Adipocyte (in vitro differentiated cells): ENCODE measurements around the gene SNRNP25.
A peak's percentile ranks its signal among the peaks of the same experiment; 100 is the strongest.
"Not testable (repeated sequence)": the region's sequence is repeated elsewhere in the genome, so short reads cannot be mapped to it uniquely, and the experiment has no call there.

ENCODE experiments used
- DNase-seq: peaks from one replicate; pipeline ENCODE4 v3.0.0-alpha.2; 2015; ENCODE audit warnings: low read depth
- H3K27me3 ChIP-seq: replicated peaks from 2 replicates; pipeline ENCODE4 v1.7.0; 2013; ENCODE audit warnings: mild to moderate bottlenecking, low read length, moderate library complexity; ENCODE audit not compliant: control insufficient read depth, insufficient read depth
- H3K36me3 ChIP-seq: 2 replicates; pipeline ENCODE4 v1.7.0; 2013; ENCODE audit warnings: low read length, mild to moderate bottlenecking, moderate library complexity; ENCODE audit not compliant: control insufficient read depth, insufficient read depth, severe bottlenecking
- H3K4me1 ChIP-seq: 2 replicates; pipeline ENCODE4 v1.7.0; 2013; ENCODE audit warnings: mild to moderate bottlenecking, low read length, moderate library complexity; ENCODE audit not compliant: control insufficient read depth, insufficient read depth
- H3K4me3 ChIP-seq: 2 replicates; pipeline ENCODE4 v1.7.0; 2013; ENCODE audit warnings: mild to moderate bottlenecking, low read length, moderate library complexity
- H3K9ac ChIP-seq: 2 replicates; pipeline ENCODE4 v1.7.0; 2013; ENCODE audit warnings: mild to moderate bottlenecking, low read length, moderate library complexity
- H3K9me3 ChIP-seq: 2 replicates; pipeline ENCODE4 v1.7.0; 2013; ENCODE audit warnings: mild to moderate bottlenecking, low read length, moderate library complexity; ENCODE audit not compliant: control insufficient read depth

SNRNP25 gene

DNA sequence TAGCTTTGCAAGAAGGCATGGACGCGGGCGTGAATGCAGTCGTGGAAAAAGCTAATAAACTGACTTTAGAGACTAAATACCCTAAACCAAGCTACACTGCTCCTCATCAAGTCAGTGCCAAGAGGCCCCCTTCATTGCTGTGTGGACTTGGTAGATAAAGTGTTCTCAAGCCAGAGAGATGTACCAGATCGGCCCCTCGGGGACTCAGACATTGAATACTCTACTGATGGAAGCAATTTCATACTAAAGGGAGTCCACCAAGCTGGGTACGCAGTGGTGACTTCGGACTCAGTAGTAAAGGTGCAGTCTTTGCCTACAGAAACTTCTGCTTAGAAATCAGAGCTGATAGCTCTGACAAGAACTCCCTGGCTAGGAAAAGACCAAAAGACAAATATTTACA is 9.0 kb upstream of the SNRNP25 start:
- H3K27me3 ChIP-seq, result no peaks in the 10 kb centered on the region
- peaks cover 32% of the 10 kb centered on the region for H3K36me3 ChIP-seq
- H3K9ac ChIP-seq, result no peak overlapping the region
- H3K4me1 ChIP-seq, result peaks cover 4% of the 10 kb centered on the region
- H3K9me3 ChIP-seq, result no peaks in the 10 kb centered on the region
- no peak overlapping the region for H3K4me3 ChIP-seq
- DNase-seq, result no peak

DNA sequence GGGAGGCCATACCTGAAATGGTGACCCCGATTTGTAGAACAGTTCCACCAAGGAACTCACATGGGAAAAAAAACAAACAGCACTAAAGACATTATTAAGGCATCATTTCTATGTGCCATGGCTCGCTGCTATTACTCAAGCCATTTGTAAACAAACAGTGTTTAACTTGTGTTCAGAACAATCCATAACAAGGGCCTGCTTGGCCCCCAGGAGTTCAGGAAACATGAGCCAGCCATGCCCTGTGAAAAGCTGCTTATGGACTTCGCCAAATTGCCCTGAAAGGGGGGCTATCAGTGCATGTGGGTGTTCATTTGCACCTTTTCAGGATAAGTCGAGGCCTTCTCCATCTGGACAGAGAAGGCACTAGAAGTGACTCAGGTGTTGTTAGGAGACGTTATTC is 8.2 kb upstream of the SNRNP25 start:
- H3K27me3 ChIP-seq, result no peaks in the 10 kb centered on the region

DNA sequence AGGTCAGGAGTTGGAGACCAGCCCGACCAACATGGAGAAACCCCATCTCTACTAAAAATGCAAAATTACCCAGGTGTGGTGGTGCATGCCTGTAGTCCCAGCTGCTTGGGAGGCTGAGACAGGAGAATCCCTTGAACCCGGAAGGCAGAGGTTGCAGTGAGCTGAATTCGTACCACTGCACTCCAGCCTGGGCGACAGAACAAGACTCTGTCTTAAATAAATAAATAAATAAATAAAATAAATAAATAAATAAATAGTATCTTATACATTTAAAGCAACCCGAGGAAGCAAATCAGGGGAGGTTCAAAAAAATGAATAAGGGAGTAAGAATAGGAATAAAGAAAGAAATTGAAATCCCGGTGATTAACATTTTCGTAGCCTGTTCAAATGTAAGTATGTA is 7.1 kb upstream of the SNRNP25 start:
- not testable (repeated sequence) for DNase-seq, H3K27me3 ChIP-seq, H3K9me3 ChIP-seq, H3K4me1 ChIP-seq, H3K9ac ChIP-seq, H3K4me3 ChIP-seq
- peaks cover 32% of the 10 kb centered on the region for H3K36me3 ChIP-seq

More for the DNA sequence above, 8.2 kb upstream of the SNRNP25 start:
- H3K4me1 ChIP-seq, result peaks cover 4% of the 10 kb centered on the region
- H3K9me3 ChIP-seq, result no peaks in the 10 kb centered on the region
- peaks cover 32% of the 10 kb centered on the region for H3K36me3 ChIP-seq
- no peak for DNase-seq
- no peak overlapping the region for H3K9ac ChIP-seq
- no peak overlapping the region for H3K4me3 ChIP-seq

GRCh38 chr16:47234-47633 is 6.4 kb upstream of the SNRNP25 start:
- no peaks in the 10 kb centered on the region for H3K9me3 ChIP-seq
- no peak for DNase-seq
- H3K27me3 ChIP-seq, result no peaks in the 10 kb centered on the region
- H3K4me3 ChIP-seq, result no peak overlapping the region
- no peak overlapping the region for H3K9ac ChIP-seq
- H3K36me3 ChIP-seq, result peaks cover 32% of the 10 kb centered on the region
- peaks cover under 1% of the 10 kb centered on the region for H3K4me1 ChIP-seq

DNA sequence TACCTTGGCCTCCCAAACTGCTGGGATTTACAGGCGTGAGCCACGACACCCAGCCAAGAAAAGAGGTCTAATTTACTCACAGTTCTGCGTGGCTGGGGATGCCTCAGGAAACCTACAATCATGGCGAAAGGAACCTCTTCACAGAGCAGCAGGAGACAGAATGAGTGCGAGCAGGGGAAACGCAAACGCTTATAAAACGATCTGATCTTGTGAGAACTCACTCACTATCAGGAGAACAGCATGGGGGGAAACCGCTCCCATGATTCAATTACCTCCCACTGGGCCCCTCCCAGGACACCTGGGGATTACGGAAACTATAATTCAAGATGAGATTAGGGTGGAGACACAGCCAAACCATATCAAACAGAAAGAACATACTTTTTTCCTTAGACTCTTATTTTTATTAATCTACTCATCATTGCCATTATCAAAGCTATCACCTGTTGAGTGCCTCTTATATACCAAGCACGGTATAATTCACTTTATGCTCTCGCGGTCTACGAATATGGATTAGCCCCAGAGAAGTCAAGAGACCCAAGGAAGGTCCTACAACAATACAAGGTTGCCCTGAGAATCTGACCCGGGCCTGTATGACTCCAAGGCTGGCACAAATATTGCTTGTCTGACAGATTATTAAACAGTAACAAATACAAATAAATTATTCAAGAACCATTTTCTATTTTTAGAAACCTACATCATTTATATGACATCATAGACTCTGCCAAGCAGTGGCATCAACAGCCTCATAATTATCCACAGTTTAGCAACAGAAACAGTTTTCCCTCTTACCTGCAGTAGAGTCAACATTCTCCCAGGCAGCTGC is 2.6 kb upstream of the SNRNP25 start:
- peaks cover 5% of the 10 kb centered on the region for H3K4me1 ChIP-seq
- no peak overlapping the region for H3K4me3 ChIP-seq
- no peaks in the 10 kb centered on the region for H3K9me3 ChIP-seq
- H3K36me3 ChIP-seq, result peaks cover 20% of the 10 kb centered on the region
- DNase-seq, result no peak
- H3K9ac ChIP-seq, result no peak overlapping the region
- H3K27me3 ChIP-seq, result no peaks in the 10 kb centered on the region

DNA sequence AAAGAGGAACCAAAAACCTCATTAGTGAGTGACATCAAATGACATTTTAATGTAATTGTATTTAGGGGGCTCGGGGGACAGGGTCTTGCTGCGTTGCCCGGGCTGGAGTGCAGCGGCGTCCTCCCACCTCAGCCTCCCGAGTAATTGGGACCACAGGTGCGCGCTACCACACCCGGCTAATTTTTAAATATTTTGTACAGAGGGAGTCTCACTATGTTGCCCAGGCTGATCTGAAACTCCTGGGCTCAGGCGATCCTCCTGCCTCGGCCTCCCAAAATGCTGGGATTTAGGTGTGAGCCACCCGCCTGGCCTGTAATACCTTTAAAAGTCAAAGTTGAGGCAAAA is 581 bp downstream of the SNRNP25 start:
- Histone ChIP-seq H3K36me3 (peaks cover 38% of the 10 kb centered on the region), H3K4me3 (peak overlapping the region; percentile 90), H3K4me1 (peaks cover 10% of the 10 kb centered on the region), H3K9ac (peak overlapping the region; percentile 88), H3K27me3 (no peaks in the 10 kb centered on the region), H3K9me3 (no peaks in the 10 kb centered on the region)
- no peak for DNase-seq

- peaks cover 10% of the 10 kb centered on the region for H3K4me1 ChIP-seq
- H3K9ac ChIP-seq, result no peak overlapping the region
- DNase-seq, result no peak
- H3K27me3 ChIP-seq, result no peaks in the 10 kb centered on the region
- peaks cover 52% of the 10 kb centered on the region for H3K36me3 ChIP-seq
- H3K9me3 ChIP-seq, result no peaks in the 10 kb centered on the region
- no peak overlapping the region for H3K4me3 ChIP-seq
Measured at GRCh38 chr16:55571-56136, 2.0 kb downstream of the SNRNP25 start.

DNA sequence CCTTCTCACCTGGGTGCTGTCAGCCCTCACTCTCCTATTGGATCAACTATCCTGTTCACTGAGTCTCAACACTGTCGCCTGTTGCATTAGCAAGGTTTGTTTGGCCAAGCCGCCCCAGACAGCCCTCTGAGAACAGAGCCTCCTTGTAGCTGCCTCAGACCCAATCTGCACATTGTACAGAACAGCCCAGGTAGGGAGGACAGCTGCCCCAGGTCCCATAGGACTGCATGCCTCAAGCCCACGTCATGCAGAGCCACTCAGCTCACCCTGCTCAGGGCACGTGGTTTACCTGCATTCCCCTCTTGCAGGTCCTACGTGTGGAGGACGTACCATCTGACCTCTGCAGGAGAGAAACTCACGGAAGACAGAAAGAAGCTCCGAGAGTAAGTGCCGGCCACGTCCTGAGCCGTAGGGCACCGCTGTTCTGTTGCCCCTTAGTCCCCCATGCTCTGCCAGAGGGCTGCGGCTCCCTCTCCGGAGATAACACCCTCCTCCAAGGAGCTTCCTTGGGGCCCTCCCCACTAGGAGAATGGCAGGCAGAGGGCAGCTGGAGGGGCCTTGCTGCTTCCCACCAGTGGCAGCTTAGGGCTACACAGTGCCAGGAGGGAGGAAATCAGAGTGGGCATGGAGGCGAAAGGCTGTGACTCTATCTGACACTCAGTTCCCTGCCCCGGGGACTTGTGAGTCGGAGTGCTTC is 2.8 kb downstream of the SNRNP25 start:
- peaks cover 56% of the 10 kb centered on the region for H3K36me3 ChIP-seq
- H3K4me3 ChIP-seq, result no peak overlapping the region
- DNase-seq, result no peak
- H3K9ac ChIP-seq, result no peak overlapping the region
- peaks cover 10% of the 10 kb centered on the region for H3K4me1 ChIP-seq
- H3K9me3 ChIP-seq, result no peaks in the 10 kb centered on the region
- no peaks in the 10 kb centered on the region for H3K27me3 ChIP-seq

DNA sequence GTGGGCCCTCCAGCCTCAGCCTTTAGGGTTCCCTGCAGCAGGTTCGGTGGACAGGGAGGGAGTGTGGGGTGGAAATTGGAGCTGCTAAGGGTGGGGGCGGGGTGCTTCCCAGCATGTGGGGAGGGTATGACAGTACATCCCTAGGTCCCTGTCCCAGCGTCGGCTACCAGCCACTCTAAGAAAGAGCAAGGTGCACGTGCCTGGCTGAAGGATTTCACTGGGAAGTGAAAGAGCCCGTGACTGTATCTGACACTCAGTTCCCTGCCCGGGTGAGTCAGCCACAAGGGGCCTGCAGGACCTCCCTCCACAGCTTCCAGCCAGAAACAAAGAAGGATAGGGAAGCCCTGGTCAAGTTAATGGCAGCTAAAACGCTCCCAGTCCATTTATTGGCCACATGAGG is 4.1 kb downstream of the SNRNP25 start:
- no peak overlapping the region for H3K4me3 ChIP-seq
- no peaks in the 10 kb centered on the region for H3K27me3 ChIP-seq
- H3K36me3 ChIP-seq, result peaks cover 67% of the 10 kb centered on the region
- DNase-seq, result no peak
- H3K9ac ChIP-seq, result peak overlapping the region; percentile 25
- peaks cover 10% of the 10 kb centered on the region for H3K4me1 ChIP-seq
- H3K9me3 ChIP-seq, result no peaks in the 10 kb centered on the region

- H3K4me3 ChIP-seq, result no peak overlapping the region
- H3K36me3 ChIP-seq, result peaks cover 77% of the 10 kb centered on the region
- peaks cover 10% of the 10 kb centered on the region for H3K4me1 ChIP-seq
- no peak for DNase-seq
- H3K9ac ChIP-seq, result peak overlapping the region; percentile 25
- H3K9me3 ChIP-seq, result no peaks in the 10 kb centered on the region
- H3K27me3 ChIP-seq, result no peaks in the 10 kb centered on the region
Measured at GRCh38 chr16:58491-59439, 5.1 kb downstream of the SNRNP25 start.
